SK-N-SH treated with all-trans-retinoic acid at 6 μM for 48 hours (cell line): ENCODE data around the gene CKMT2.

Experiments used
- ARNTL ChIP-seq: fragments of 450-650 bp; formaldehyde crosslinking; IDR thresholded peaks from 2 replicates; pipeline ENCODE4 v1.5.0; 2020; ENCODE audit warnings: low read depth, mild to moderate bottlenecking, moderate library complexity, borderline replicate concordance
- CSDC2 ChIP-seq: fragments of 250-450 bp; sonication (Bioruptor Pico); IDR thresholded peaks from 2 replicates; pipeline ENCODE4 v1.5.0; 2020; ENCODE audit warnings: mild to moderate bottlenecking, moderate library complexity
- RARB ChIP-seq: fragments of 250-450 bp; sonication (Bioruptor Pico); IDR thresholded peaks from 2 replicates; pipeline ENCODE4 v1.8.0; 2021; ENCODE audit warnings: mild to moderate bottlenecking, moderate library complexity
- SNAI2 ChIP-seq: fragments of 250-450 bp; sonication (Bioruptor Pico); IDR thresholded peaks from 2 replicates; pipeline ENCODE4 v1.5.0; 2020; ENCODE audit warnings: mild to moderate bottlenecking, moderate library complexity
- TOX ChIP-seq: fragments of 250-450 bp; sonication (Bioruptor Pico); IDR thresholded peaks from 2 replicates; pipeline ENCODE4 v1.8.0; 2021; ENCODE audit warnings: mild to moderate bottlenecking, moderate library complexity, borderline replicate concordance
- ZFP30 ChIP-seq: fragments of 450-650 bp; formaldehyde crosslinking; IDR thresholded peaks from 2 replicates; pipeline ENCODE4 v1.5.0; 2022; ENCODE audit warnings: mild to moderate bottlenecking, moderate library complexity
- ZNF8 ChIP-seq: fragments of 450-650 bp; formaldehyde crosslinking; IDR thresholded peaks from 2 replicates; pipeline ENCODE4 v1.5.0; 2020; ENCODE audit warnings: mild to moderate bottlenecking, moderate library complexity
- TF ChIP-seq, protein P1 (sequence below): fragments of 250-450 bp; sonication (Bioruptor Pico); IDR thresholded peaks from 2 replicates; pipeline ENCODE4 v1.5.1; 2020; ENCODE audit warnings: low read depth, mild to moderate bottlenecking, moderate library complexity
- TF ChIP-seq, protein P2 (sequence below): fragments of 250-450 bp; sonication (Bioruptor Pico); IDR thresholded peaks from 2 replicates; pipeline ENCODE4 v1.5.1; 2021; ENCODE audit warnings: mild to moderate bottlenecking, moderate library complexity

DNA sequence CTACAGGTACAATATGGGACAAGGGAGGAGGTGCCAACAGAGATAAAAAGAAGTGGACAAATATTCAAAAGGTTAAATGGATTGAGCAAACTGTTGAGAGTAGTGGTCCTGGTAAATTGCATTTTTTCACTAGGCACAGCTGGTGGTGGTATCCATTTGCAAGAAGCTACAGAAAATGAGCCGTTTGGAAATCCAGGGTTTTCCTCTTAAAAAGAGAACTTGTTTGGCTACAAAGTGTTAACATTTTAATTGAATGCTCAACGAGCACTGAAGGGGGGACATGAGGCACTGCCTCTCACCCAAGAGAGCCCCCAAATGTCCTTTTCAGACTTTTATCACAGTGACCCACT is 67.8 kb downstream of the CKMT2 start:
- TF ChIP-seq RARB (CRISPR knock-in tag): no peak
- TF ChIP-seq, protein P1, sequence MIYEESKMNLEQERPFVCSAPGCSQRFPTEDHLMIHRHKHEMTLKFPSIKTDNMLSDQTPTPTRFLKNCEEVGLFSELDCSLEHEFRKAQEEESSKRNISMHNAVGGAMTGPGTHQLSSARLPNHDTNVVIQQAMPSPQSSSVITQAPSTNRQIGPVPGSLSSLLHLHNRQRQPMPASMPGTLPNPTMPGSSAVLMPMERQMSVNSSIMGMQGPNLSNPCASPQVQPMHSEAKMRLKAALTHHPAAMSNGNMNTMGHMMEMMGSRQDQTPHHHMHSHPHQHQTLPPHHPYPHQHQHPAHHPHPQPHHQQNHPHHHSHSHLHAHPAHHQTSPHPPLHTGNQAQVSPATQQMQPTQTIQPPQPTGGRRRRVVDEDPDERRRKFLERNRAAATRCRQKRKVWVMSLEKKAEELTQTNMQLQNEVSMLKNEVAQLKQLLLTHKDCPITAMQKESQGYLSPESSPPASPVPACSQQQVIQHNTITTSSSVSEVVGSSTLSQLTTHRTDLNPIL (CRISPR knock-in tag): no peak
- no peak for TF ChIP-seq ZFP30 (CRISPR knock-in tag)
- TF ChIP-seq SNAI2 (CRISPR knock-in tag): no peak
- TF ChIP-seq ZNF8: no peak
- no peak for TF ChIP-seq TOX
- TF ChIP-seq CSDC2 (CRISPR knock-in tag): no peak
- TF ChIP-seq ARNTL: no peak
- TF ChIP-seq, protein P2, sequence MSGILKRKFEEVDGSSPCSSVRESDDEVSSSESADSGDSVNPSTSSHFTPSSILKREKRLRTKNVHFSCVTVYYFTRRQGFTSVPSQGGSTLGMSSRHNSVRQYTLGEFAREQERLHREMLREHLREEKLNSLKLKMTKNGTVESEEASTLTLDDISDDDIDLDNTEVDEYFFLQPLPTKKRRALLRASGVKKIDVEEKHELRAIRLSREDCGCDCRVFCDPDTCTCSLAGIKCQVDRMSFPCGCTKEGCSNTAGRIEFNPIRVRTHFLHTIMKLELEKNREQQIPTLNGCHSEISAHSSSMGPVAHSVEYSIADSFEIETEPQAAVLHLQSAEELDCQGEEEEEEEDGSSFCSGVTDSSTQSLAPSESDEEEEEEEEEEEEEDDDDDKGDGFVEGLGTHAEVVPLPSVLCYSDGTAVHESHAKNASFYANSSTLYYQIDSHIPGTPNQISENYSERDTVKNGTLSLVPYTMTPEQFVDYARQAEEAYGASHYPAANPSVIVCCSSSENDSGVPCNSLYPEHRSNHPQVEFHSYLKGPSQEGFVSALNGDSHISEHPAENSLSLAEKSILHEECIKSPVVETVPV (CRISPR knock-in tag): no peak
